BLaER1 treated with 17β-estradiol and CSF1 and Interleukin-3, amounts not matched to agents 10 nM and 100 nM (cell line): ENCODE data around the gene OCA2.
"Not testable (repeated sequence)": the region's sequence is repeated elsewhere in the genome, so short reads cannot be mapped to it uniquely, and the experiment has no call there.

Source experiments
- H3K27ac ChIP-seq, 11 experiments: shearing (Covaris generic); formaldehyde crosslinking; 2 replicates each; pipeline ENCODE4 v1.8.1; 2022
- H3K27me3 ChIP-seq, 11 experiments: shearing (Covaris generic); formaldehyde crosslinking; 2 replicates each; pipeline ENCODE4 v1.8.1; 2022
- H3K36me3 ChIP-seq, 11 experiments: shearing (Covaris generic); formaldehyde crosslinking; 2 replicates each; pipeline ENCODE4 v1.8.1; 2022
- H3K4me1 ChIP-seq, 10 experiments: shearing (Covaris generic); formaldehyde crosslinking; 2 replicates each; pipeline ENCODE4 v1.8.1; 2022
- H3K4me2 ChIP-seq, 11 experiments: shearing (Covaris generic); formaldehyde crosslinking; 2 replicates each; pipeline ENCODE4 v1.8.1; 2022
- H3K4me3 ChIP-seq, 10 experiments: shearing (Covaris generic); formaldehyde crosslinking; 2 replicates each; pipeline ENCODE4 v1.8.1; 2022
- H3K9ac ChIP-seq, 11 experiments: shearing (Covaris generic); formaldehyde crosslinking; 2 replicates each; pipeline ENCODE4 v1.8.1; 2022
- H3K9me3 ChIP-seq, 11 experiments: shearing (Covaris generic); formaldehyde crosslinking; replicated peaks in 1 of 11; 2 replicates each; pipeline ENCODE4 v1.8.1; 2022
- H4K20me1 ChIP-seq, 11 experiments: shearing (Covaris generic); formaldehyde crosslinking; 2 replicates each; pipeline ENCODE4 v1.8.1; 2022
- Cebpa-rat ChIP-seq, 11 experiments: shearing (Covaris generic); IDR thresholded peaks; 2 replicates each; pipeline ENCODE4 v1.8.1; 2022

Gene OCA2

GRCh38 chr15:27851858-27852210, 247.3 kb downstream of the OCA2 start:
- Histone ChIP-seq H4K20me1 (no peaks in the 10 kb centered on the region), H3K9me3 (peaks cover 0 to 24% (median 7%) of the 10 kb centered on the region in 11 experiments; a peak in 10 of 22 replicates), H3K27ac (no peak overlapping the region), H3K4me1 (peaks cover 0 to 19% (median 9%) of the 10 kb centered on the region in 10 experiments; a peak in 13 of 20 replicates), H3K36me3 (no peaks in the 10 kb centered on the region), H3K9ac (no peak overlapping the region), H3K4me3 (no peak overlapping the region), H3K27me3 (no peaks in the 10 kb centered on the region), H3K4me2 (no peak overlapping the region)
- no peak for TF ChIP-seq Cebpa-rat (IDR thresholded peaks at IDR 0.05)

- Histone ChIP-seq H3K27me3 (no peaks in the 10 kb centered on the region), H3K27ac (no peak overlapping the region), H3K9me3 (peaks cover 0 to 24% (median 7%) of the 10 kb centered on the region in 11 experiments; a peak in 10 of 22 replicates), H3K9ac (no peak overlapping the region), H3K4me3 (no peak overlapping the region), H3K4me1 (peaks cover 0 to 15% (median 5%) of the 10 kb centered on the region in 10 experiments; a peak in 13 of 20 replicates), H4K20me1 (no peaks in the 10 kb centered on the region), H3K36me3 (no peaks in the 10 kb centered on the region), H3K4me2 (peak overlapping the region in 2 of 11 experiments; percentile 8 to 18; a peak in 2 of 22 replicates)
- no peak for TF ChIP-seq Cebpa-rat (IDR thresholded peaks at IDR 0.05)
Measured at GRCh38 chr15:27850981-27851857, 247.9 kb downstream of the OCA2 start.

GRCh38 chr15:27850050-27850449, 249.1 kb downstream of the OCA2 start:
- Histone ChIP-seq H3K27ac (no peak overlapping the region), H4K20me1 (no peaks in the 10 kb centered on the region), H3K9me3 (peaks cover 0 to 24% (median 7%) of the 10 kb centered on the region in 11 experiments; a peak in 10 of 22 replicates), H3K4me2 (no peak overlapping the region), H3K4me1 (peaks cover 0 to 8% (median 0%) of the 10 kb centered on the region in 10 experiments; a peak in 4 of 20 replicates), H3K4me3 (no peak overlapping the region), H3K27me3 (no peaks in the 10 kb centered on the region), H3K9ac (no peak overlapping the region), H3K36me3 (no peaks in the 10 kb centered on the region)
- no peak for TF ChIP-seq Cebpa-rat (IDR thresholded peaks at IDR 0.05)

- H3K9me3 ChIP-seq = peaks cover 0 to 22% (median 7%) of the 10 kb centered on the region in 11 experiments; a peak in 10 of 22 replicates
- H3K4me3 ChIP-seq, H3K27me3 ChIP-seq, H3K9ac ChIP-seq, H3K27ac ChIP-seq, H3K4me2 ChIP-seq, H3K4me1 ChIP-seq, H3K36me3 ChIP-seq, H4K20me1 ChIP-seq: not testable (repeated sequence)
Measured at GRCh38 chr15:27848936-27849335, 250.2 kb downstream of the OCA2 start.

GRCh38 chr15:27847775-27848710, 251.1 kb downstream of the OCA2 start:
- peaks cover 0 to 14% (median 7%) of the 10 kb centered on the region in 10 experiments; a peak in 9 of 20 replicates for H3K4me1 ChIP-seq
- no peak for TF ChIP-seq Cebpa-rat (IDR thresholded peaks at IDR 0.05)

GRCh38 chr15:27846722-27847395, 252.3 kb downstream of the OCA2 start:
- Histone ChIP-seq H3K27me3 (no peaks in the 10 kb centered on the region), H3K4me2 (no peak overlapping the region), H3K9me3 (peaks cover 0 to 17% (median 6%) of the 10 kb centered on the region in 11 experiments; a peak in 9 of 22 replicates), H3K27ac (no peak overlapping the region), H3K4me3 (no peak overlapping the region), H3K4me1 (peaks cover 0 to 23% (median 8%) of the 10 kb centered on the region in 10 experiments; a peak in 9 of 20 replicates), H4K20me1 (no peaks in the 10 kb centered on the region), H3K36me3 (no peaks in the 10 kb centered on the region), H3K9ac (no peak overlapping the region)
- no peak for TF ChIP-seq Cebpa-rat (IDR thresholded peaks at IDR 0.05)

More at GRCh38 chr15:27847775-27848710, 251.1 kb downstream of the OCA2 start:
- Histone ChIP-seq H3K4me2 (no peak overlapping the region), H3K9ac (no peak overlapping the region), H3K27me3 (no peaks in the 10 kb centered on the region), H4K20me1 (no peaks in the 10 kb centered on the region), H3K9me3 (peaks cover 0 to 18% (median 6%) of the 10 kb centered on the region in 11 experiments; a peak in 9 of 22 replicates), H3K36me3 (no peaks in the 10 kb centered on the region), H3K27ac (no peak overlapping the region), H3K4me3 (no peak overlapping the region)

- no peaks in the 10 kb centered on the region for H4K20me1 ChIP-seq
- no peaks in the 10 kb centered on the region for H3K27me3 ChIP-seq
- H3K4me3 ChIP-seq = no peak overlapping the region
Measured at GRCh38 chr15:27845535-27846369, 253.4 kb downstream of the OCA2 start.

More at GRCh38 chr15:27845535-27846369, 253.4 kb downstream of the OCA2 start:
- Histone ChIP-seq H3K27ac (no peak overlapping the region), H3K4me2 (no peak overlapping the region), H3K4me1 (peaks cover 0 to 23% (median 3%) of the 10 kb centered on the region in 10 experiments; a peak in 6 of 20 replicates), H3K9ac (no peak overlapping the region), H3K36me3 (no peaks in the 10 kb centered on the region), H3K9me3 (peaks cover 0 to 10% (median 6%) of the 10 kb centered on the region in 11 experiments; a peak in 9 of 22 replicates)
- TF ChIP-seq Cebpa-rat (IDR thresholded peaks at IDR 0.05) = no peak
